HUES6 (cell line): ENCODE data around the gene CACFD1.

Experiments
- H3K27ac ChIP-seq: 2 replicates; pipeline ENCODE4 v1.7.0; 2013; ENCODE audit warnings: low read depth, mild to moderate bottlenecking, low read length, inconsistent platforms
- H3K27me3 ChIP-seq: 2 replicates; pipeline ENCODE4 v1.6.1; 2013; ENCODE audit warnings: low read length; ENCODE audit not compliant: control insufficient read depth, insufficient read depth
- H3K36me3 ChIP-seq: 2 replicates; pipeline ENCODE4 v1.6.1; 2013; ENCODE audit warnings: low read length; ENCODE audit not compliant: control insufficient read depth, insufficient read depth
- H3K4me1 ChIP-seq: 2 replicates; pipeline ENCODE4 v1.6.1; 2013; ENCODE audit warnings: low read length; ENCODE audit not compliant: control insufficient read depth, insufficient read depth
- H3K4me3 ChIP-seq: 2 replicates; pipeline ENCODE4 v1.5.1; 2013; ENCODE audit warnings: low read depth, low read length
- H3K9ac ChIP-seq: one replicate; pipeline ENCODE4 v1.6.1; 2013; ENCODE audit warnings: mild to moderate bottlenecking, low read length
- H3K9me3 ChIP-seq: 2 replicates; pipeline ENCODE4 v1.6.1; 2013; ENCODE audit warnings: low read depth, low read length; ENCODE audit not compliant: control insufficient read depth, insufficient read depth

The CACFD1 gene

DNA sequence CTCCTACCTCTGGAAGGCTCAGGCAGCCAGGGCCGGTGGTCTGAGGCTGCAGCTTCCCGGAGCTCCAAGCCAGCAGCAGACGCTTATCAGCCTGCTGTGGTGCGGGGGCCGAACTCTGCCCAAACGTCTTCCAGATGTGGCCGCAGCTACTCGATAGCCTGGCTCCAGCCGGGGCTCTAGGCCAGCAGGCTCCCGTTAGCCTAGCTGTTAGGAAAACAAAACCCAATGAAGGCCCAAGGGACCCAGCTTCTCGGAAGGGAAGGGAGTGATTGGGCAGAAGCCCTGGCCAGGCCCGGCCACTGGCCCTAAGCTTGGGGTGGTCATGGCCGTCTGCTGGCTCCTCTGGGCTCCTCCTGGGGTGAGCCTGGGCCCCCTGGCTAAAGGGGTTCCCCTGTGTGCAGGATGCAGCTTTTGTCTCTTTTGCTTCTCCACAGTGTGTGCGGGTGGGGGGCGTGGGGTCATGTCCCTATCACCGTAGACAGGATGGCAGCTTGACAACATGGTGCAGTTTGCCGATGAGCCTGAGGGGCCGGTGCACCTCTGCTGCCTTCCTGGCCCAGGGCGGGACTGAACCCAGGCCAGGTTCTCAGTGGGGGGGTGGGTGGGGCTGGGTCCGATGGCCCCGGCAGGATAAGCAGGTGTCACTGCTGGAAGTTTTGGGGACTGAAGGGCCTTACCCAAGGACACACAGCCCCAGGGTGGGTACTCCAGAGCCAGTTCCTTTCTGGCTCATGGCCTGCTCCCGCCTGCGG, 46.3 kb downstream of the CACFD1 start:
- Histone ChIP-seq H3K27me3 (no peaks in the 10 kb centered on the region), H3K4me1 (peaks cover 12% of the 10 kb centered on the region), H3K9ac (no peak overlapping the region), H3K27ac (no peak overlapping the region), H3K36me3 (no peaks in the 10 kb centered on the region), H3K9me3 (peaks cover 19% of the 10 kb centered on the region), H3K4me3 (no peak overlapping the region)

DNA sequence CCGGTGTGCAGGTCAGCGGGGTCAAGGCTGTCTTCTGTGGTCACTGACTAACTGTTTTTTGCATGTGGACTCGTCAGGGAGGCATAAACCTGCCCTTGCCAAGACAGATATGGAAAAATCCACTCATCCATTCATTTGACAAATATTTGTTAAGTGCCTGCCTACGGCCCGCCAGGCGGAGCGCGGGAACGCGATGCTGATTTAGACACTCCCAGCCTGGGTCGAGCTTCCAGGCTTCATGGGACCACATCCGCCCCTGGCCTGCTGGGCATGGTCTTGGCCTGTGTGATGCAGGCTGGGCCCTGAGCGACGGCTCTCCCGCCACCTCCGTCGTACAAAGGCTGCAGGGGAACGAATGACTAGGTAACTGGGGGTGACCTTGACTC, 46.9 kb downstream of the CACFD1 start:
- no peak overlapping the region for H3K27ac ChIP-seq
- H3K36me3 ChIP-seq = no peaks in the 10 kb centered on the region
- no peak overlapping the region for H3K9ac ChIP-seq
- H3K4me1 ChIP-seq = peaks cover 12% of the 10 kb centered on the region
- H3K4me3 ChIP-seq = no peak overlapping the region
- H3K9me3 ChIP-seq = peaks cover 13% of the 10 kb centered on the region
- no peaks in the 10 kb centered on the region for H3K27me3 ChIP-seq

DNA sequence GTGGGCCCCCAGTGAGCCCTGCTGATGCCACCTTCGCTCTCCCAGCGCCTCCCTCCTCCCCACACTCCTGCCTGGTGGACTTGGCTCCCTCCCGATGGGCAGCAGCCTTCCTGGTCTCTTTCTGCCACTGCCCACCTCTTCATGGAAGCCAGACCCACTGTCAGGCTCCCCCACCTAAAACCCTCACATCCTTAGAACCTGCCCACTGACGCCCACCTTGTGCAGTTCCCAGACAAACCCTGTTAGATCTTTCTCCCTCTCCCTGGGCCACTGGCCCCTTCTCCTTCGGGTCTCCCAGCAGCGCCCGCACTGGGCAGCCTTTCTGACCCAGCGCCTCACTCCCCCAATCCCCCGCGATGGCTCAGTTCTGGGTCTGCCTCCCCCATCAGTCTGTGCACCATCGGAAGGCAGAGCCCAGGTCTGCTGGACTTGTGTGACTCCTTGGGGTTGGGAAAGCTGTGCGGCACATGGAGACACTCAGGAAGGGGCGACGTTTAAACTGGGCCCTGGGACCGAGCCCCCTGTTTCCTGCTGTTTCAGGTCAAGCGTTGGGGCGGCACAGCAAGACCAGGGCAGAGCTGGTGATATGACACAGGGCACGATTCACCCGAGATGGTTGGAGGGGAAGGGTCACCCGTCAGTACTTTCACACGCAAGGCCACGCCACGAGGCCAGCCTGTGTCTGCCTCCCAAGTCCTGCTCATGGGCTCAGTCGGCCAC, 47.6 kb downstream of the CACFD1 start:
- peaks cover 6% of the 10 kb centered on the region for H3K9me3 ChIP-seq
- H3K27me3 ChIP-seq = no peaks in the 10 kb centered on the region
- H3K36me3 ChIP-seq = no peaks in the 10 kb centered on the region
- H3K9ac ChIP-seq = no peak overlapping the region
- H3K4me1 ChIP-seq = peaks cover 12% of the 10 kb centered on the region
- no peak overlapping the region for H3K27ac ChIP-seq
- no peak overlapping the region for H3K4me3 ChIP-seq

DNA sequence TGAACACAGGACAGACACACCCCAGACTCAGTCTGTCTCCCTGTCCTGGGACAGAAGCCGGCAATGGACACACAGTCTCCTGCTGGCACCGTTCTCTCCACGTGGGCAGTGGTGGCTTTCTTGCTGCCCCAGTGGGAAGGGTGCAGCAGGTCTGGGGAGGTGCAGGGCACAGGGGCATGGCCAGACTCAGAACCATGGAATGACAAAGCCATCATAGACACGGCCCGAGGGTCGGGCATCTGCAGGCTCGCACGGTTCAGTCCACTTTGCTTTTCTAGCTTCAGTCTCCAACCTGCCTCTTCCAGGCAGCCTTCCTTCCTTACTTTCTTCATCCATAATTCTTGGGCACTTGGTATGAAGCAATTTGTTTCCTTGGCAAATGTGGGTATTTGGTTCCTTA, 48.3 kb downstream of the CACFD1 start:
- Histone ChIP-seq H3K9ac (no peak overlapping the region), H3K4me3 (no peak overlapping the region), H3K27ac (no peak overlapping the region), H3K9me3 (peaks cover 1% of the 10 kb centered on the region; the same call in 1 of the 2 replicates), H3K36me3 (no peaks in the 10 kb centered on the region), H3K4me1 (peaks cover 12% of the 10 kb centered on the region), H3K27me3 (no peaks in the 10 kb centered on the region)

GRCh38 chr9:133509179-133510083, 49.7 kb downstream of the CACFD1 start:
- H3K27me3 ChIP-seq = no peaks in the 10 kb centered on the region
- H3K9ac ChIP-seq = peak overlapping the region; percentile 14
- no peak overlapping the region for H3K27ac ChIP-seq
- H3K9me3 ChIP-seq = no peaks in the 10 kb centered on the region; the same call in 1 of the 2 replicates
- no peaks in the 10 kb centered on the region for H3K36me3 ChIP-seq
- H3K4me3 ChIP-seq = peak overlapping the region; percentile 15; the same call in 1 of the 2 replicates
- peaks cover 12% of the 10 kb centered on the region for H3K4me1 ChIP-seq

- H3K27me3 ChIP-seq = no peaks in the 10 kb centered on the region
- H3K4me1 ChIP-seq = peaks cover 12% of the 10 kb centered on the region
- no peaks in the 10 kb centered on the region; the same call in 1 of the 2 replicates for H3K9me3 ChIP-seq
- H3K27ac ChIP-seq = no peak overlapping the region
- H3K4me3 ChIP-seq = no peak overlapping the region
- no peaks in the 10 kb centered on the region for H3K36me3 ChIP-seq
- no peak overlapping the region for H3K9ac ChIP-seq
Observed at GRCh38 chr9:133510926-133511505, 51.2 kb downstream of the CACFD1 start.

DNA sequence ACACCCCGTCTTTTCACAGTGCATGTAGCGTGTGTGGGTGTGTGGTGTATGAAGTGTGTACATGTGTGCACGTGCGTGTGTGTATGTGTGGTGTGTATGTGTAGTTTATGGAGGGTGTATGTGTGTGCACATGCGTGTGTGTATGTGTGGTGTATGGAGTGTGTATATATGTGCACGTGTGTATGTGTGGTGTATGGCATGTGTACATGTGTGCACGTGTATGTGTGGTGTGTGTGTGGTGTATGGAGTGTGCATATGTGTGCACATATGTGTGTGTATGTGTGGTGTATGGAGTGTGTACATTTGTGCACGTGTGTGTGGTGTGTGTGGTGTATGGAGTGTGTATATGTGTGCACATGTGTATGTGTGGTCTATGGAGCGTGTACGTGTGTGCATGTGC, 51.8 kb downstream of the CACFD1 start:
- Histone ChIP-seq H3K36me3 (no peaks in the 10 kb centered on the region), H3K27ac (no peak overlapping the region), H3K4me1 (peaks cover 12% of the 10 kb centered on the region), H3K4me3 (no peak overlapping the region), H3K27me3 (no peaks in the 10 kb centered on the region), H3K9me3 (no peaks in the 10 kb centered on the region; the same call in 1 of the 2 replicates), H3K9ac (no peak overlapping the region)

- Histone ChIP-seq H3K36me3 (no peaks in the 10 kb centered on the region), H3K9ac (no peak overlapping the region), H3K27me3 (no peaks in the 10 kb centered on the region), H3K9me3 (no peaks in the 10 kb centered on the region; the same call in 1 of the 2 replicates), H3K4me3 (no peak overlapping the region), H3K27ac (no peak overlapping the region), H3K4me1 (peaks cover 12% of the 10 kb centered on the region)
Observed at GRCh38 chr9:133512253-133513213, 52.8 kb downstream of the CACFD1 start.

- Histone ChIP-seq H3K27ac (no peak overlapping the region), H3K27me3 (no peaks in the 10 kb centered on the region), H3K4me1 (peaks cover 12% of the 10 kb centered on the region), H3K4me3 (no peak overlapping the region), H3K9me3 (no peaks in the 10 kb centered on the region; the same call in 1 of the 2 replicates), H3K36me3 (no peaks in the 10 kb centered on the region), H3K9ac (no peak overlapping the region)
Observed at GRCh38 chr9:133513214-133514100, 53.7 kb downstream of the CACFD1 start.
